ENCODE data around the gene NEK10.

NEK10 gene

GRCh38 chr3:27160146-27160545, 209.0 kb downstream of the NEK10 start:
- DNase-seq, result no peak

DNA sequence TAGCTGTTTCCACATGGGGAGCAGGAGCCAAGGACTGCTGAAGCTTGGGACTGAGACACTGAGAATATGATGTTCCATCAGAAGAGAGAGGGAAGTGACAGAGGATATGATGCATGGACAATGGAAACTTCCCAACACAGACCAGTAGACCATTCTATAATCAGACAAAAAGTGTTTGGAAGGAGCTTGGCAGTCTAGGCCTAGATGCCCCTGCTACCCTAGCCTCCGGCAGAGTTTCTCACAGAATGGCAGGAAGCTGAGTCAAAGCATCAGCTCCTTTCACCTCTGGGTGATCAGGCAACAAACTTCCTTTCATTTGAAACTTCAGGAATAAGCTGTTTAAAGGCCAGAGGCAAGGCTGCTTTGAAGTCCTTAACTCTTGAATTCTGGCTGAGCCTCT, 222.0 kb downstream of the NEK10 start:
- DNase-seq, result no peak

DNA sequence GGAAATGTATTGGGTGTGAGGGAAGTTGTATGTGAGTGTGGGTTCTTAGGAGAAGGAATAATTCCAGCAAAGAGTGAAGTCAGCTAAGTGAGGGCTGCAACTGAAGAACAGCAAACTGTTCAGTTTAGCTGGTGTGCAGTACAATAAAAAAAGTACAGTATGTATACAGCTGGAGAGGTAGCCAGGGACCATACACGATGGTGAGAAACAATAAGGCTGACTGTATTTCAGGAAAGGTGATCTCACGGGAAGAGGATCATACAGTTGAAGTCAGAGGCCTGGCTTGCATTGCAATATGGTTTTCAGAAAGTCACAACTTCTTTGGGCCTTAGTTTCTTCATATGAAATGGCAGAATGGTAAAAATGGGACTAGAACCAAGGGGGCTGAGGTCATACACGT, 222.4 kb downstream of the NEK10 start:
- no peak for DNase-seq

- DNase-seq, result no peak
These were observed 223.5 kb downstream of the NEK10 start for GRCh38 chr3:27145719-27146118.

DNA sequence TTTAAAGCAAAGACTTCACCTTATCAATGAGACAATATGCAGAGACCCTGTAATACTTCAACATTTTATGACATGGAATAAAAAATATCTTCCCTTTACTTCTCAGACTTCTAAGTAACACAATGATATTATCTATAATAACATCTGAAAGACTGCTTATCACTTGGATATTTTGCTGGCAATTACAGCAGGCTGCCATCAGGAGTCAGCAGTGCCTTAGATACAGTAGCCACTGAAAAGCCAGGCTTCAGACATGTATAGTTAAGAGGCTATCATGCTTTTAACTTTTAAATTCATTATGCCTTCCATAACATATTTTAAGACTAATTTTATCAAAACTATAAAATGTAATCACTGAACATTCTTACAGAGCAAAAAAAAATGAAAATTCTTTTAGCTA, 227.5 kb downstream of the NEK10 start:
- no peak for DNase-seq

DNA sequence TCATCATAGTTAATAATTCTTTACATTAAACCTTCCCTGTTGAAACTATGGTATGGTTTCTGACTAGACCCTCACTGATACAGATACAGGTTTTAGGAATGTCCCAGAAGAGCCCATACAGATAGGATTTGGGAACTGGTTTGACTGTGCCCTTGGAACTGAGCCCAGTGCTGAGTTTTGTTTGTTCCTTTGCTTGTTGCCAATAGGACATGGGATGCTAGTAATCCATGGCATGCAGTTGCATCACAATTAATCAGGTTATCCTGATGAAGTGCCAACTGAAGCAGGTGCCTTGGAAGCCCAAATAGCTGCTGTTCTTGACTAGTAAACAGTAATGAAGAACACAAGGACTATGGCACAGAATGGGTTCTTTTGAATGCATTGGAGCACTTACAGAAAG, 230.6 kb downstream of the NEK10 start:
- no peak for DNase-seq

DNA sequence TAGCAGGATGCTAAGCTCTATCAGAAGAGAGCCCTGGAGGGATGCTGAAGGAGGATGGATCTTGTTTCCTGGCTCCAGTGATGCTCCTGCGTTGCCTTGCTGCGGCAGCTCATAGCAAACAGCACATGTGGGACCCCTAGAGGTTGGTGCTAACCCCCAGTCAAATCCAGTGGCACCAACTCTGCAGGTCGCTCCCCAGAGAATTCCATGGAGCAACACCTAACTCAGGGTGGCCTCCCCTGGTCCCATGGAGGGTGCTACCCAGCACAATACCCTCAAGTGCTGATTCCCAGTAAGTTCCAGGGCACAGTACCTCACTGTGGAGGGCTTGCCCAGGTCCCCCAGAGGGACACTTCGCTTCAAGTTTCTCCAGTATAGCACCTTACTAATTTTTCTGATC, 231.2 kb downstream of the NEK10 start:
- DNase-seq, result no peak

DNA sequence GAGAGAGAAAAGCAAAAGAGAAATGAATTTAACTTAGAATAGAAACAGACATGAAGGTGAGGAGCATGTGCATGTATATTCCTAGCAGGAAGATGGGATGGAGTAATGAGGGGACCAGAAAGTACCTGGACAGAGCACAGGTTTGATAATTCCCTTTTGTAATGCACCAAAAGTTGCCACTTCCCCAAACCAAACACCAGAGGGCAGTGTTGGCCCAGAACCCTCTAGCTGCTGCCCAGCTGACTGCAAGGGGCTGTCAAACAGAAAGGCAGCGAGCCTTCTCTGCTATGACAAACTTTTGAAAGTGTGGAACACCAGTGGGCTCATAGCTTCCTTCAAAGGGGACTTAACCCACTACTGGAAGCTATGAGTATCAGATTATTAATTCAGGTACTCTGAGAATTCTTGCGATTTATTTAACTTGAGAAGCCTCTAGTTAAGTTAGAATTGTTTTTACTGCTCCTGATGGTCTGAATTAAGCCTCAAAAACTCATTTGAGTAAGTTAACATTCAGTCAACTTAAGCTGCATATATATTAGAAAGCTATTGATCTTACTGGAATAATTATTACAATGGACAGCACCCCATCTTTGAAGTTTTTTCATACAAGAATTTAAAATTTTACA, 234.9 kb downstream of the NEK10 start:
- DNase-seq, result peak; percentile 59

- no peak for DNase-seq
These were observed 236.1 kb downstream of the NEK10 start for GRCh38 chr3:27133060-27133459.

DNA sequence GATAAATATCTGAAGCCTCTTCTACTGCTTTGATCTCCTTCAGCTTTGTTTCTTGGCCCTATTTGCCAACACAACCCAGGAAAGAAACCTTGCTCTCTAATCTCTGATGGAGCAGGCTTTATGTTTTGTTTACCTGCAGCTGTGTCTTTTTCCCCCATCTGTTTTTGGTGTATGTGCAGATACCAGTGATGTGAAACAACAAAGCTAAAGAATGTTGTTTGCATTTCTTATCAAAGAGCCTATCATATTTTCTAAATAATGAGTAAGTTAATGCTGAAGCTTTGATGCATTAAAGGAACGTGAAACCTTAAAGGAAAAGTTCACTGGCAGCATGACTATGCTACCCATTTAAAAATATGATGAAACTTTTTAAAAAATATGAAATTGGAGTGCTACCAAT, 238.4 kb downstream of the NEK10 start:
- no peak for DNase-seq

GRCh38 chr3:27127879-27128278, 241.3 kb downstream of the NEK10 start:
- no peak for DNase-seq

DNA sequence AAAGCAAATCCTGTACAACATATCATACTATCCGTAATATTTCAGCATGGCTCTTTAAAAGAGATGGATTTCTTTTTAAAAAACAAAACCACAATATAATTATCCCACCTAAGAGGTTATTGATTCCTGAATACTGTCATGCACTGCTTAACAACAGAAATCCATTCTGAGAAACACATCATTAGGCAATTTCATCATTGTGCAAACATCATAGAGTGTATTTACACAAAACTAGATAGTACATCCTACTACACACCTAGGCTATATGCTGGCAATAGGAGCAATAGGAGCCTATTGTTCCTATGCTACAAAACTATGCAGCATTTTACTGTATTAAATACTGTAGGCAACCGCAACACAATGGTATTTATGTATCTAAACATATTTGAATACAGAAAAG, 242.0 kb downstream of the NEK10 start:
- DNase-seq, result no peak

DNA sequence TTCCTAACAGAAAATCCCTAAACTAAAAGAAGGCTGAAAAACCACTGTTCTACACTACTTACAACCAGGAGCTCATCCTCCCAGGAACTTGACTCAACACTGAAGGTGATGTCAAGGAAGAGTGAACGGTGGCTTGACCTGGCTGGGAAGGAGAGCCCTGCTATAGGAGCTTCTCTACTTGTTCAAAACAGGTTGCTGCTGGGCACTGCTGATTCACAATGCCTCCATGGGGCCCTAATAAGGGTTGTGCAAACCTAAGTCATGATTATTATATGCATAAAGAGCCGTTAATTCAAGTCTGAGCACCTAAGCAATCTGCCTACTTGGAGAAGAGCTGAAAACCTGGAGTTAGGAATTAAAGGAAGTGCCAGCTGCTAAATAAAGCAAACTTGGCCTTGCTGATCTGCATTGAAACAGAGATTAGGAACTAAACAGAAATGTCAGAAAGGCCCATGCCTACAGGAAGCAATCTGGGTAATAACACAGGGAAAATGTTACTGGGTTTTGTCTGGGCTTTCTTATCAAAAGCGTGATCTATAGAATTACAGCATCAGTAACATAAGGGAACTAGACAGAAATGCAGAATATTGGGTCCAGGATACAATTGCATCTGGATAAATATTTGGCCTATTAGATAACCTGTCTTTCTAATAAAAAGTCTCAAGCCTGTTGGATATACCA, 243.2 kb downstream of the NEK10 start:
- DNase-seq, result no peak

DNA sequence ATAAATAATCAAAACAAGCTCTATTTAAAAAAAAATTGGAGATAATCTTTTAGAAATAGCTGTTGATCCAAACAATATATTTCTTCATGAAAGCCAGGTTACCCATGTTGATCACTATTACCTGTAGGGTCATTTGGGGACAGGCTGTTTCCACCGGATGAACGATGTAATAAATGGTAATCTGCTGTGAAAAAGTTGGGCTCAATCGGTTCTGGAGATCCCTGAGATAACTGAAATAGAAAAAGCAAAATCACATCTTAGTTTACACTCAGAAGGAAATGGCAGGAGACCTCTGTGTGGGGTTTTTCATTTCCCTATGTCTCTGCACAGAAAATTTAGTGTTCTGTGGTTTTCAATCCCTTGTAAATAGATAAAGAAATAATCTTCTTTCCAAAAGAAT, 249.5 kb downstream of the NEK10 start:
- no peak for DNase-seq

- no peak for DNase-seq
These were observed 253.8 kb downstream of the NEK10 start for GRCh38 chr3:27115352-27115751.

GRCh38 chr3:27114684-27115083, 254.5 kb downstream of the NEK10 start:
- DNase-seq, result no peak

DNA sequence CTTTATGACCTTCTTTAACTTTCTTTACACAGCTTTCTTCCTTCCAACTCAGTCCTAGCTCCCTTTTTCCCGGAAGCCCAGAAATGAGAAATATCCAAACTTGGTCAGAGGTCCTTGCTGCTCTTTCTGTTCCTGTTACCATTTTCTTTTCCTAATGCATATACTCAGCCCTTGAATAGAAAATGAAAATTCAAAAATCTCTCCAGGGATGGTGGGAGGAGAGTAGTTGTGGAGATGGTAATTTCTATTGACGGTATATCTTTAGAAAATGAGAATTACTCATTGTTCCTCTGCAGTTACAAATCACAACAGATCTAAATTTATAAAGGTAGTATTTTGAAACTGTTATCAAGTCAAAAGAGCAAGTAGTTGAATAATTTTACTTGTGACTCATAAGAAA, 255.1 kb downstream of the NEK10 start:
- DNase-seq, result no peak

- no peak for DNase-seq
These were observed 259.2 kb downstream of the NEK10 start for GRCh38 chr3:27110020-27110419.

GRCh38 chr3:27108322-27108721, 260.9 kb downstream of the NEK10 start:
- DNase-seq, result no peak

- no peak for DNase-seq
These were observed 263.3 kb downstream of the NEK10 start for GRCh38 chr3:27105904-27106303.

DNA sequence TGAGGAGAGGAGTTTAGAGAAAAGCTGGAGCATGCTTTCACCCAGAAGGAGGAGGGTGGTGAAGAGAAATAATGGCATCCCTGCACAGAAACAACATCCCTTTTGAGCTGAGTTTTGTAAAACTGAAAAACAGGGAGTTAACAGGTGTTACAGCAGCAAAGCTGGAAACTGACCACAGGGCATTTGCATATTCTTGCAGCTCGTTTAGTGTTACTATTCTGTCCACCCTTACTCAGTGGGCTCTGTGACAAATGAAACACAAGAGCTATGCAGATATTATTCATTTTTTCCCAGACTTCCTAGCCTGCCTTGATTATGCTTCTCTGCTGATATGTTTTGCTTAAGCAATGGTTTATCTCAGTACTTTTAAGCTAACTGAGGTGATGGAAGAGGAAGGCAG, 272.0 kb downstream of the NEK10 start:
- DNase-seq, result no peak

DNA sequence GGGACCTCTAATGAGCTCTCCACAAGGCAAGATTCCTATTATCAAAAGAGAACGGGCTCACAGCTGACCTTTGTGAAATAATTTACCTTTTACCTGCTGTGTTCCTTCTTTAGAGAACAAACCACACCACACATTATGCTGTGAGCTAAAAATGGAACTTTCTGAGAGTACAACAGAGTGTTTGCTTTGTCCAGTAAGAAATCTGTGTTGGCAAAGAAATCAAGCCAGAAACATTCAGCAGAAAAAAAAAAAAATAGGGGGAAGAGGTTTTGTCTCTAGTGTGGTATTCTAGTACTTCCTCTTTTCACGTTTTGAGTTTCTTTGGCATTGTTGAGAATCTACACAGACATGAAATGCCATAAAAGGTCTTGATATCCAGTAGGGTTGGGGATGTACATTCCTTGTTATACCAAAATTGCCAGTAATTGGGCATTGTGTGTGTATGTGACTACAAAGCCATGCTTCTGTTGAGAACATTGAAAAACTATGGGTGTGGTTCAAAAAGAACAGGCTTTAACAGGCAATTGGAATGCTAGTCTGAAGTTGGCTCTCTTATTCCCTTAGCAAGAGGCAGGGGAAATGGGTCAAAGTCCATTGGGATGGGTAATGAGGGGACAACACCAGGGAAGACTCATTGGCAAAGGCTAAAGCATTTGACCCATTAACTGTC, 273.5 kb downstream of the NEK10 start:
- no peak for DNase-seq

DNA sequence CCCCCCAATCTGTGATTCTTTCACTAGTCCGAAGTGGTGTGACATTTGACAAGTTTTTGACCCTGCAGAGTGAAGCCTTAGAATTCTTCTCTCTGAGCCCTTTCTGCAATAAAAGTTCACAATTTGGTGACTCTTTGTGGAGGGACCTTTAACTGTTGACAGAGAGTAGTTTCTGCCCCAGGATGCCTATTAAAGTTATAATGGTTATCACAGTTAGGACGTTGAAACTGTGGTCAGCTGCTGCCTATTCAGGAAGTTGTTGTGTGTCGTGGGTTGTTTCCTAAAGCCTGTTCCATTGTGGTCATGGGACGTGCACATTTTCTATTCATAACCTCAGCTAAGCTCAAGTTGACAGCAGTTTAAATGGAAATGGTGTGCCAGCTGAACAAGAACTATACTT, 274.5 kb downstream of the NEK10 start:
- DNase-seq, result no peak

DNA sequence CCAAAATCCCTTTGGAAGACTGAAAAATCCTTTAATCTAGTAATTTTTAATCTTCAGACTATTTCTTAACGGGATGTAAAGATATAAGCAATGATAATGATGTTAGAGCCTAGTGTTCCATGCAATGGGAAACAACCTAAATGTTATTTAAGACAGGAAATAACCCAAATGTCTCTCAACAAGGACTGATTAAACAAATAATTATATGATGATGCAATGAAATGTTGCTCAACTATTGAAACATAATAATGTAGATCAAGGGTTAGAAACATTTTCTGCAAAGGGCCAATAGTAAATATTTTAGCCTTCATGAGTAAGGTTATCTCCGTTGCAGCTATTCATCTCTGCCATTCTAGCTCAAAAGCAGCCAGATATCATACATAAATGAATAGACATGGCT, 275.4 kb downstream of the NEK10 start:
- DNase-seq, result no peak
